NCI-H2196 treated with DMSO at 0.1 percent for 48 hours (cell line): ENCODE measurements around the gene MARCHF9.
A peak's percentile ranks its signal among the peaks of the same experiment; 100 is the strongest.
"Not testable (repeated sequence)": the region's sequence is repeated elsewhere in the genome, so short reads cannot be mapped to it uniquely, and the experiment has no call there.

Source experiments
- DNase-seq: peaks from one replicate; lab custom pipeline; 2025; ENCODE audit not compliant: unreplicated experiment; lab: John Stamatoyannopoulos, UW

MARCHF9 gene

DNA sequence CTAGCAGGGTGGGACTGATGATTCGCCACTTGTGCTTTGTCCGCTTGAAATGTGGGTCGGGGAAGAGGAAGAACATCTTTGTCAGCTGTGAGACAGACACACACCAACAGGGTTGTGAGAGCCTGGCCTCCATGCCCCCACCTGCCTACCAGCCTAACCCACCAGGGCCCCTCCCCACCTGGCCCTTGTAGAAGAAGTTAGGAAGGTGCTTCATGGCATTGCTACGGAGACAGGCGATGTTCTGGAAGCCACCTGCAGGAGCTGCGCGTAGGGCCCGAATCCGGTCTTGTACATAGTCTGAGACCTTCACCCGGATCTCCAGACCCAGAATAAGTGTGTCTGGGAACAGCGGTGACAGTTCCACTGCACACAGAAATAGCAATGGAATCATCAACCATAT, 14.7 kb downstream of the MARCHF9 start:
- DNase-seq = no peak

DNA sequence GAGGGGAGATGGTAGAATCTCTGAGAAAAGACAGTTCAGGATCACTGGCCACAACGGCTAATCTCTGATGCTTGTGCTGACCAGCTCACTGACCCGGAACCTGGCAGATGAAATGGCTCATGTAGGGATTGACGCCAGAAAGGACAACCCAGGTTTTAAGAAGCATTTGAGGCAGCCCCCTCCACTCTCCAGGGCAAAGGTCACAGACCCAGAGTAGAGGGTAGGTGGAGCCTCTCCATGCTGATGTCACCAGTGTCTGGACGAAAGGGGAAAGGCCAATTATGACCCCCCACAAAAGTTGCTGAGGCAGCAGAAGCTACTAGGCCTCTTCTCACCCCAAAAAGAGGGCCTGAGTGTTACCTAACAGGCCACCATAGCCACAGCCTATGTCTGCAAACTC, 15.8 kb downstream of the MARCHF9 start:
- DNase-seq = no peak

GRCh38 chr12:57771236-57771872, 16.5 kb downstream of the MARCHF9 start:
- peak; percentile 80 for DNase-seq

GRCh38 chr12:57771873-57772428, 17.0 kb downstream of the MARCHF9 start, which contains the start of gene METTL1:
Gene METTL1, minus strand, starts transcription at chr12:57772105. Its CDS starts 22 bp downstream, at chr12:57772083.
- peak; percentile 89 for DNase-seq

- no peak for DNase-seq
These were observed 17.8 kb downstream of the MARCHF9 start, which contains the start of gene EEF1AKMT3 for GRCh38 chr12:57772429-57773322. Gene EEF1AKMT3, plus strand, starts transcription at chr12:57772614. Its CDS starts 111 bp downstream, at chr12:57772725.

DNA sequence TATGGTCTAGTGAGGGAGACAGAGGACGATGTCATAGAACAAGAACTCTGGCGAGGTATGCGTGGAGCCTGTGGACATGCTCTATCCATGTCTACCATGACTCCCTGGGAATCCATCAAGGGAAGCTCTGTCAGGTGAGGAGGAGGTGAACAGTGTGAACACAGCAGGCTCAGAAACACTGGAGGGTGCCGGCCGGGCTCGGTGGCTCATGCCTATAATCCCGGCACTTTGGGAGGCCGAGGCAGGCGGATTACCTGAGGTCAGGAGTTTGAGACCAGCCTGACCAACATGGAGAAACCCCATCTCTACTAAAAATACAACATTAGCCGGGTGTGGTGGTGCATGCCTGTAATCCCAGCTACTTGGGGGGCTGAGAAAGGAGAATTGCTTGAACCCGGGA, 19.7 kb downstream of the MARCHF9 start:
- not testable (repeated sequence) for DNase-seq

DNA sequence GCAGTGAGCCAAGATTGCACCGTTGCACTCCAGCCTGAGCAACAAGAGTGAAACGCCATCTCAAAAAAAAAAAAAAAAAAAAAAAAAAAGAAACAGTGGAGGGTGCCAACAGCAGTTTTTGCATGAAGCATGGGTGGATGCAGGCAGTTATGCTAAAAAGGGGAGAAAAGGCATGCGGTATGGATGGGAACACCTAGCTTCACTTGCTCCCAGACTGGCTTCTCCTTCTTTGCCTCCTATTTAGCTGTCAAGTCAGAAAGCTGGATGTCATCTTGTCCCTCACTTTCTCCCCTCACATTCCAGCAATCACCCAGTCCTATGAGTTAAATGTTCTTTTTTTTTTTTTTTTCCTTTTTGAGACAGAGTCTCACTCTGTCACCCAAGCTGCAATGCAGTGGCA, 20.1 kb downstream of the MARCHF9 start:
- no peak for DNase-seq

GRCh38 chr12:57775563-57776246, 20.8 kb downstream of the MARCHF9 start:
- DNase-seq = no peak

- no peak for DNase-seq
These were observed 21.3 kb downstream of the MARCHF9 start for GRCh38 chr12:57776247-57776587.

DNA sequence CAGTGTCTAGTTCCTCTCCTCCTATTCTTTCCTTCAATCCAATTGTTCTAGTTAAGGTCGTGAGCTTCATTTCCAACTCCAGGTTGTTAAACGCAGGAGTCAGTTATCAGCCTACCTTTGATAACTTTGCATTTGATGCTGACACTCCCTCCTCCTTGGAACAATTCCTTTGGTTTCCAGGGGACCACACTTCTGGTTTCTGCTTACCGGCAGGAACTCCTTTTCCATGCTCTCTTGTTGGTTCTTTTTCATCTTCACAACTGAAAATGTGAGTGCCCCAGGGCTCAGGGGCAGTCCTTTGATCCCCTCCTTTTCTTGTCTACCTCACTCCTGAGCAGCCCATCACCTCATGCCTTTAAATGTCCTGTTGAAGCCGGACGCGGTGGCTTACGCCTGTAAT, 22.5 kb downstream of the MARCHF9 start:
- no peak for DNase-seq

GRCh38 chr12:57777911-57778310, 23.0 kb downstream of the MARCHF9 start:
- no peak for DNase-seq

GRCh38 chr12:57779736-57780135, 24.8 kb downstream of the MARCHF9 start:
- DNase-seq = no peak

DNA sequence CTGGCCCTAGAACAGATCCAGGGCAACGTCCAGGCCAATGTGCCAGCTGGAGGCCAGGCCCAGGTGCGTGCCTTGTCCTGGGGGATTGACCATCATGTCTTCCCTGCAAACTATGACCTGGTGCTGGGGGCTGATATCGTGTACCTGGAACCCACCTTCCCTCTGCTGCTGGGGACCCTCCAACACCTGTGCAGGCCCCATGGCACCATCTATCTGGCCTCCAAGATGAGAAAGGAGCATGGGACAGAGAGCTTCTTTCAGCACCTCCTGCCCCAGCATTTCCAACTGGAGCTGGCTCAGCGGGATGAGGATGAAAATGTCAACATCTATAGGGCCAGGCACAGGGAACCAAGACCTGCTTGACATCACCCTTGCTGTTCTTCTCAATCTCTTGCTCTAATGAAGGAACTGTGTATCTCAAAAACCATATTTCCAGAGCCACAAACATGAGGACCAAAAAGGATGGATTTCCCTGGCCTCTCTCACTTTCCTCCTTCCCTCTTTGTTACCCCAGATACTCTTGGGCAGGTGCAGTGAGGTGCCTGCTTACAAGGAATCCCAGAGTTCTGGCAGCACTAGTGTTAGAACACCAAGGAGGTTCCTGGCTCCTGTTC, 25.5 kb downstream of the MARCHF9 start:
- DNase-seq = no peak

DNA sequence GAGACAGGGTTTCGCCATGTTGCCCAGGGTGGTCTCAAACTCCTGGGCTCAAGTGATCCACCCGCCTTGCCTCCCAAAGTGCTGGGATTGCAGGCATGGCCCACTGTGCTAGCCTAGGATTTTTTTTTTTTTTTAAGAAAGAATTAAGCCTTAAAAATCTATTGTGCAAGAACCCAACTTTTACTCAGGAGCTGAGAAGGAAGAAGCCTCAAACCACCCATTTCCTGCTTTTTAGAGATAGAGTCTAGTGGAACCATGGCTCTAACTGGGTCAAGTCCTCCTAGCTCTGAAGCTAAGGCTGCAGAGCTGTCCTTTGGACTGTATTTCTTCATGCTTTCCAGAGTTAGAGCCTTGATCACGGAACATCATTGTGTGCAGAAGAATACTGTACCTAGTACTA, 26.3 kb downstream of the MARCHF9 start:
- DNase-seq = no peak

DNA sequence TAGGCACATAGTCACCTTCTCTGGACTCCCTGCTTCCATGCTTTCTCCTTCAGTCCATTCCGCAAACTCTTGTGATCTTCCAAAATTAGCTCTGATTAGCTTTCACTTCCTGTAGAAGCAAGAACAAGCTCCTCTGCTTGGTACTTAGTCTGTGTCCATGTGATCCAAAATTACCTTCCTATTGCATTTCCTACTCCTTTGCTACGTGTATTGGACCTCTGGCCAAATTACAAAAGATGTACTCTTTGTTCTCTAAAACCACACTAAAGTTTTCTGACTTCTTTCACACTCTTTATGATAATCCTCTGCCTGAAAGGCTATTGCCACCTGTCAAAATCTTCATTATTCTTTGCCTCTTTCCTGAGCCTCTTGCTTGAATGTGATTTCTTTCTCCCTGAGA, 26.9 kb downstream of the MARCHF9 start:
- no peak for DNase-seq

DNA sequence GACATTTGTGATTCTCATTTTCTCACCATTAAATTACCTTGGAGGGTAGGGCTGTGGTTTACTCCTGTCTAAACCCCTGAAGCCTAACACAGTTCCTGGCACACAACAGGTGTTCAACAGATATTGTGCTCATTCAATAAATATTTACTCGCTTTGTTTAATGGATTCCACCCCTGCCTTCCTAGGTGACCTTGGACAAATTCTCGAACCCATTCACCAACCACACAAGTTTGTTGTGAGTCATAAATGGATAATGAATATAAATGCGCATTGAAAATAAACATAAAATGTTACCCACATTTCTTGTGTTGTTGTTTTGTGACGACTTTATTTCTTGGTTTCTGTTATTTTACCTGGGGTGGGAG, 27.3 kb downstream of the MARCHF9 start:
- DNase-seq = no peak

- peak; percentile 79 for DNase-seq
These were observed 27.9 kb downstream of the MARCHF9 start, which contains the start of gene TSFM for GRCh38 chr12:57782608-57783465. Gene TSFM, plus strand, starts transcription at chr12:57782787. Its CDS starts 15 bp downstream, at chr12:57782802.

DNA sequence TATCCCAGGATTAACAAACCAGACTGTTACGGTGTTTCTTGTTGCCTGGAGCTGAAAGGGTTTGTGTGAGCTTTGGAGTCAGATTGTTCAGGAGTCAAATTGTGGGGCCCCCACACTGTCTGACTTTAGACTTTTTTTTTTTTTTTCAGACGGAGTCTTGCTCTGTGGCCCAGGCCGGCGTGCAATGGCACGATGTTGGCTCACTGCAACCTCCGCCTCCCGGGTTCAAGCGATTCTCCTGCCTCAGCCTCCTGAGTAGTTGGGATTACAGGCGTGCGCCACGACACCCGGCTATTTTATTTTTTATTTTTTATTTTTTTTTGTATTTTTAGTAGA, 28.5 kb downstream of the MARCHF9 start:
- DNase-seq = no peak

- DNase-seq = no peak
These were observed 29.0 kb downstream of the MARCHF9 start for GRCh38 chr12:57783861-57784260.

DNA sequence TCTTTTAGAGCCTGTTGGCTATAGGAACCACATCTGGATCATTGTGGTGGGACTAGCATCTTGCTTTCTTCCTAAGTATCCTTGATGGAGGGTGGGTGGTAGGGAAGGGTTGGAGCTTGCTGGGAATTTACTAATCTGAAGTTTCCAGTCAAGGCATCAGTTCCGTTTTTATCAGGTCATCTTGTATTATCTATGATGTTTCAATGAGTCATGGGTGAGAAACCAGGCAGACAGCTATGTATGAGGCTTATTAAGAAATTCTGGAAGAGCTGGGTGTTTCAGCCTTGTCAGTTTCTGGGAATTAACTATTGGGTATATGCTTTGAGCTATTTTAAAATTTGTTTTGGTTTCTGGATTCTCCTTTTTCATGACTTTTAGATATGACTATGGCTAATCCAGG, 39.0 kb downstream of the MARCHF9 start:
- no peak for DNase-seq
